Posterior vena cava (tissue), 2 donors: Measurements from ENCODE around the gene CELF1. TPM values are rescaled to one million over a fixed set of nuclear protein-coding genes. Genes with fewer than 3 reads are reported as not detected.
"Not testable (repeated sequence)": the region's sequence is repeated elsewhere in the genome, so short reads cannot be mapped to it uniquely, and the experiment has no call there.

Experiments
- DNase-seq: peaks from one replicate; pipeline ENCODE4 v3.0.0-alpha.2; 2020; ENCODE audit warnings: low spot score
- intact Hi-C, 2 donors: fragments of 100-400 bp; cut with DNase I; formaldehyde crosslinking; loops; one replicate each; pipeline versions ENCODE4 v1.14.1 to v1.14.2; 2022 to 2023
- total RNA-seq, 2 donors: library from RNA; stranded (reverse); fragmentation: NEBNext Ultra II Directional; extraction: Animal tissue kit (Norgen Biotek cat#: 25700); gene quantifications; one replicate each; pipeline ENCODE4 v1.2.1, GENCODE V29; 2021
- donor health status: DM: yes; HTN: yes; CAD: no.
- donor health status: DM: yes; HTN: yes; CAD: no.

CELF1 gene
- total RNA-seq, 2 donors from 2014 or later, result 83.8 to 96.3 TPM

GRCh38 chr11:47551086-47551485 lies 1.8 kb downstream of the CELF1 start:
- DNase-seq, result no peak
- intact Hi-C loops, result loop anchor here in 1 of 2 donors (10.0 kb wide), 1 partner anchor 66 kb away; no protein-coding TSS in a partner anchor

- intact Hi-C loops, result loop anchor here in 1 of 2 donors (10.0 kb wide), 1 partner anchor 66 kb away; no protein-coding TSS in a partner anchor
- DNase-seq, result no peak
Measured at GRCh38 chr11:47550288-47551047, 2.5 kb downstream of the CELF1 start.

GRCh38 chr11:47546274-47546673 lies 6.7 kb downstream of the CELF1 start:
- DNase-seq, intact Hi-C loops: not testable (repeated sequence)

- intact Hi-C loops, result no loop called here
- DNase-seq, result no peak
Measured at GRCh38 chr11:47545298-47545697, 7.6 kb downstream of the CELF1 start.

GRCh38 chr11:47541070-47541469 lies 11.9 kb downstream of the CELF1 start:
- intact Hi-C loops, result no loop called here
- DNase-seq, result no peak

GRCh38 chr11:47539681-47540039 lies 13.3 kb downstream of the CELF1 start:
- DNase-seq, result no peak
- intact Hi-C loops, result no loop called here

- DNase-seq, result no peak
- intact Hi-C loops, result no loop called here
Measured at GRCh38 chr11:47538741-47539565, 14.0 kb downstream of the CELF1 start.

- DNase-seq, result no peak
- intact Hi-C loops, result no loop called here
Measured at GRCh38 chr11:47536915-47537314, 16.0 kb downstream of the CELF1 start.

- DNase-seq, result no peak
- intact Hi-C loops, result no loop called here
Measured at GRCh38 chr11:47534704-47535251, 18.2 kb downstream of the CELF1 start.

GRCh38 chr11:47533690-47534151 lies 19.2 kb downstream of the CELF1 start:
- intact Hi-C loops, result no loop called here
- no peak for DNase-seq

- intact Hi-C loops, result no loop called here
- no peak for DNase-seq
Measured at GRCh38 chr11:47532597-47533213, 20.2 kb downstream of the CELF1 start.

- intact Hi-C loops, result no loop called here
- DNase-seq, result no peak
Measured at GRCh38 chr11:47531666-47532065, 21.3 kb downstream of the CELF1 start.

- intact Hi-C loops, DNase-seq: not testable (repeated sequence)
Measured at GRCh38 chr11:47530721-47531120, 22.2 kb downstream of the CELF1 start.

- intact Hi-C loops, result no loop called here
- DNase-seq, result no peak
Measured at GRCh38 chr11:47529951-47530350, 23.0 kb downstream of the CELF1 start.

- DNase-seq, result no peak
- intact Hi-C loops, result no loop called here
Measured at GRCh38 chr11:47527186-47527585, 25.7 kb downstream of the CELF1 start.

GRCh38 chr11:47526032-47526431 lies 26.9 kb downstream of the CELF1 start:
- DNase-seq, intact Hi-C loops: not testable (repeated sequence)

- intact Hi-C loops, result no loop called here
- no peak for DNase-seq
Measured at GRCh38 chr11:47524291-47524874, 28.5 kb downstream of the CELF1 start.

GRCh38 chr11:47523490-47524225 lies 29.3 kb downstream of the CELF1 start:
- intact Hi-C loops, result no loop called here
- DNase-seq, result no peak
